Activated CD4-positive, CD25-positive, alpha-beta regulatory T cell treated with anti-CD3 and anti-CD28 coated beads, Interleukin-2, amount 50 U/mL, for 16 hours (primary cell): ENCODE results near the gene PDE7B.

Source experiments
- DNase-seq: peaks from one replicate; pipeline ENCODE4 v3.0.0-alpha.2; 2020; ENCODE audit warnings: low read depth, low spot score

Gene PDE7B

DNA sequence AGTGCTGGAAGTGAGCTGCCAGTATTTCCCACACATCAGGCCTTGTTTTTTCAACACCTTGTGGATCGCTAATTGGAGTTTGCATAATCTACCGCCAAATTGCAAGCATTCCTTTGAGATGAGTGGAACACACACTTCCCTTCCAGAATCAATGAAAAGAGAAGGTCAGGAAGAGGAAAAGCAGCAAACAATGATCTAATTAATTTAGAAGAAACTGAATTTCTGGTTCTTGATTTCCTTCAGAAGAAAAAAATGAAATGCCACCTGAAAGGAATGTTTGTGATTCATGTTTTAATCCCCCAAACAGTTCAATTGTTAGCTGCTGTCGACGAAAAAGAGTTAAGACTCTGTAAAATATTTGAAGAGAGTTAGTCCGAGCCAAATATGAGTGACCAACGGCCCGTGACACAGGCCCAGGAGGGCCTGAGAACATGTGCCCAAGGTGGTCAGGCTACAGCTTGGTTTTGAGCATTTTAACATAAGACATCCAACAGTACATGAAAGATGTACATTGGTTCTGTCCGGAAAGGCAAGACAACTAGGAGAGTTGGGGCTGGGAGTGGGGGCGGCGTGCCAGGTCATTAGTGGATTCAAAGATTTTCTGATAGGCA lies 216.3 kb downstream of the PDE7B start:
- no peak for DNase-seq

DNA sequence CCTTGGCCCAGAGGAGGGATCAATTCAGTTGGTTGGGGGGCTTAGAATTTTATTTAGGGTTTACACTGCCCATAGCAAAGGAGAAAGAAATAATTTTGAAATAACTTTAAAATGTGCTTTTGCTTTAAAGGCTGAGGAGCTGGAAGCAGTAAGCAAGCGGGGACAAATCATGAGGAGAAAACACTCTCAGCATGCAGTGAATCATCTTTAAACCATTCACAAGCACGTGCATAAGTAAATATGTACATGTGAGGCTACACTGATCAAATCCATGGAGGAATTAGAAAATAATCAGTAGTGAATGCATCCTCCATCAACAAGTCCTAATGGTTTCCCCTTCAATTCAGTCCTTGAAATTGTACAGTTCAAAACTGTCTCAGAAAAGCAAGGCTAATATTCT lies 217.6 kb downstream of the PDE7B start:
- no peak for DNase-seq

DNA sequence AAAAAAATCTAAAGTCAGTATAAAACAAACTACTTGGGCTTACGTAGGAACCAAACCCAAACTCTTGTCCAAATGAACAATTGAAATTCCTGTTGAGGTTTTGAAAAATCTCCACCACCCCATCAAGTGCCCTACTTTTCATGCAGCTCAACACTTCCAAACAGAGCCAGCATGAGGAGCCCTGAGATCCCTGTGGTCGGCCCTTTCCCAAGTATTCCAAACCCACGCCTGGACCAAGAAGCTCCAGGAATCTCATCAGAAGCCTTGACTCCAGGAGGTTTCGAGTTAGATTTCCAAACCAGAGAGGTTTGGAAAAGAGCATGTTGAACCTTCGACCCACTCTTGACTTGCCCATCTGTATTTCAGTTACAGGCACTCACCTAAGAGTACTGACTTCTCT lies 219.3 kb downstream of the PDE7B start:
- DNase-seq = no peak

DNA sequence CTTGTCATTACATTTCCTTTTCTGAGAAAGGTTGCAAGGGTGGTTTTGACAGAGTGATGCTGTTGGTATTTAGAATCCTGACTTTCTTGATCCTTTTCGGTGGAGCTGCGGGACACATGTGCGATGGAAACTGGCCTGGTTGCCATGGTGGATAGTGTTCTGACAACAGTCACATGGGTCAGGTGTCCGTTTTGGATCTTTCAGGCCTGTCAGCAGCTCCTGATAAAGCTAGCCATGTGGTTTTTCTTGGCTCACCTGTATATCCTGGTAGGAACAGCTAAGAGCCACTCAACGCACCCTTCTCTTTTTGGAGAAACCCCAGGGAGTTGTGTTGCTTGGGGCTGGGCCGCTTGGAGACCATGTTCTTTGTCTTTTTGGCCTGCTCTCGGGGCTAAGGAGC lies 221.2 kb downstream of the PDE7B start:
- no peak for DNase-seq

DNA sequence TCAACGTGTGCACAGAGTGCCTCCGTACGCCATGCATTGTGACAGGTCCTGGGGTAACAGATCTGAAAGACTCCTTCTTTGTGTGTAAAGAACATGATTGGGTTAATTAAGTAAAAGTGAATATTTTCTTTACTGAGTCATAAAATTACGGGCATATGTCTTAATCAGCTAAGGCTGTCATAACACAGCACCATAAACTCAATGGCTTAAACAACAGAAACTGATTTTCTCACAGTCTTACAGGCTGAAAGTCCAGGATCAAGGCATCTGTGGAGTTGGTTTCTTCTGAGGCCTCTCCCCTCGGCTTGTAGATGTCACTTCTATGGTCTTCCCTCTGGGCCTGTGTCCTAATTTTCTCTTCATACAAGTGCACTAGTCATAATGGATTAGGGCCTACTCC lies 221.7 kb downstream of the PDE7B start:
- no peak for DNase-seq

DNA sequence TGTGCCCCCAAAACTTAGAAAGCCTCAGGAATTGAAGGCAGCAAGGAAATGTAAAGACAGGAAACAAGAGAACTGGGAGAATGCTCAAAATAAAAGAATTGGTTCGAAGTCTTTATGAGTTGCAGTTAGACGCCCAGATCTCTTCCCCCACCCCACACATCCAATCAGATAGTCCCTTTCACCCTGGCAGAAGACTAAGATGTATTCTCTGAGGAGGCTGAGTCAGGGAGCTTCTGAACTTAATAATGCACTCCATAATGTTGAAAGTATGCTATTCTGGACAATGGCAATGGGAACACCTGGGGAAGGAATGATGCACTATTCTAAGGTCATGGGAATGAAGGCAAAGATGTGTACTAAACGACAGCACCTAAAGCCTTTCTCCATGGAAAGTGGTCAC lies 225.0 kb downstream of the PDE7B start:
- no peak for DNase-seq

DNA sequence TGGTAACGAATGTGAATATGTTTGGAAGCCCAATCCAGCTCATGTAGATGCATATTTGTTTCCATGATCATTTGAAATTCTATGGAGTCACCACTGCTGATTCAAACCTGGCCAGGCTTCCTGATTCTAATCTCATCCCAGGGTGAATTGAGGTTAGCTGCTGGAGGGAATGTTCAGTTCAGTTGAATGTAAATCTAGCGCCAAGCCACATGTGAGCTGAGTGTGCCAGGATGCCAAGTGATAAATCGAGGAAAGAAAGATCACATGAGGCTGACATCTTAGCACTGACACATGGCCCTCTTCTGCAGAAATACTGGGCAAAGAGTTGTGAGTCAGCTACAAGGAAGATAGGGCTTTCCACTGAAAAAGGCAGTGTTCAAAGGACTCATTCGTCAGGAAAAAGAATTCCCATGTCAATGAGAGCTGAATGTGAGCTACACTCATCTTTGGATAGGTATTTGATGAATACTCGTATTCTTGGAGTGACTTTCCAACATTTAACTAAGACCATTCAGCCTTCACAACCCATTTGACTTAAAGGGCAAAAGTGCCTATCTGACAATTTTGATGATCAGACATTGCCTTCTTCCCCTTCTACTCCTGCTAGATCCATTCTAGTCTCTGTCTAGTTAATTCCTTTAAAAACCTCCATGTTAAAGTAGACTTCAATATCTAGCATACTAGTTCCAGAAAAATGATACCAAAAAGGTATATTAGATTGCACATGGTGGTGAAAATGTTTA lies 226.5 kb downstream of the PDE7B start:
- no peak for DNase-seq

DNA sequence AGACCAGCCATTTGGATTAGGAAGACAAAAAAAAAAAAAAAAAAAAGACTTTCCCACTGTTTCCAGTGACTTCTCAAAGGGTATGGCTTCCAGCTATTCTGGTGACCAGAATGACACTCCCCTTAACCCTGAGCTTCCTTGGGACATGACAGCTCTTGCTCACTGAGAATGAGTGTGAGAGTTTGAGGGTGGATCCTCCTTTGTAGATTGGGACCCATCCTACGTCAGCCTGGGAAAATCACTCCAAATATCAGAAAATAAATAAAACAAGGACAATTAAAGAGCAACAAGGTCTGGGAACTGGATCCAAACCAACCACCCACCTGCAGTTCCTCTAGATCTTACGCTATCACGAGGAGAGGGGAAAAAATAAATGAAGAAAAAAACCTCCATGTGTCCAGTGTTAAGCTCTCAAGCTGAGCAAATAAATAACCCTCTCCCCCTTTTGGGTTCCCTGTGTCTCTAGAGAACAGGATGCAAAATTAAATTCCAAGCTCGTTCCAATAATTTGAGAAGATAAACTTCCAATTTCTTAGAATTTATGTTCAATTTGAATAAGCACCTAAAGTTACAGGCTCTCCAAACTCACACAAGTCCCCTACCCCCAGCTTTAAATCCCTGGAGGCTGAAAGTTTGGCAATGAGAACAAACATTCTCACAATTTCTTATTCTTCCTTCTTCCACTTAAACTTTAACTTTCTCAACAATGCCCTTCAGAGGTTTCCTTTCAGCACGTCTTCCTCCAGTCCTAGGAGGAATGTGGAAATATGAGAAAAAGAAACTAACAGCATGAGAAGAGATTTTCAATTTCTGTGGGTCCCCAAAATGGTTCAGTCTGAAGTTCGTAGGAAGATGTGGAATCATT lies 228.4 kb downstream of the PDE7B start:
- DNase-seq = no peak

DNA sequence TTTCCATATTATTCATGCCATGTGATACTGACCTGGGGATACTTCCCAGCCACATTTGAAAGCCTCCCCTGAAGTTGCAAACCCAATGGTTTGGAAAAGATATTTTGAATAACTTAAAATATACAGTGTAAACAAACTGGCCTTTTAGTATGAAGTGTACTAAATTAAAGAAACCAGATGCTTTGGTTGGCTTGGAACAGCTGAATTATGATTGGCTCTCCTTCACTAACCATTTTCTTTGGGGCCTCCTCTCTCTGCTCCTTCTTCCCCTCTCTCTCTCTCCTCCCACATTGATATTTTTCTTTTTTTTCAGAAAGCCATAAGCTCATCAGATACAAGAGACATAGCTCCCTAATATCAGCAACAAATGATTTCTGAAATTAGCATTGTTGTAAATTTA lies 232.0 kb downstream of the PDE7B start:
- no peak for DNase-seq

DNA sequence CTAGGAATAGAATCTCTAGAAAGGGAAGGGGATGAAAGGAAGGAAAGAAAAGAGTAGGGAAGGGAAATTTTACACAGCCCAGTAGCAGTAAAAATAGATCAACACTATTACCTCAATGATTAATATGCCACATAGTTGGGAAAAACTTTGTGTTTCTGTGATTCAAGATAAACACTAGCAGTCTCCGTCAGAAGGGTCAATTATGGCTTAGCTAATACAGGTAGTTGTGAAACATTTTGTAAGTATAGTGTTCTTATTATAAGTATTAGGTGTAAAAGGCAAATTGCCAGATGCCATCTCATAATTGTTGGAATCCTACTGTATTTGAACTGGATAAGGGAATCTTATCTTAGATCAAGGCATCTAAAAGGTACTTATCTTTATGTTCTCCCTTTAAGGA lies 232.9 kb downstream of the PDE7B start:
- no peak for DNase-seq

DNA sequence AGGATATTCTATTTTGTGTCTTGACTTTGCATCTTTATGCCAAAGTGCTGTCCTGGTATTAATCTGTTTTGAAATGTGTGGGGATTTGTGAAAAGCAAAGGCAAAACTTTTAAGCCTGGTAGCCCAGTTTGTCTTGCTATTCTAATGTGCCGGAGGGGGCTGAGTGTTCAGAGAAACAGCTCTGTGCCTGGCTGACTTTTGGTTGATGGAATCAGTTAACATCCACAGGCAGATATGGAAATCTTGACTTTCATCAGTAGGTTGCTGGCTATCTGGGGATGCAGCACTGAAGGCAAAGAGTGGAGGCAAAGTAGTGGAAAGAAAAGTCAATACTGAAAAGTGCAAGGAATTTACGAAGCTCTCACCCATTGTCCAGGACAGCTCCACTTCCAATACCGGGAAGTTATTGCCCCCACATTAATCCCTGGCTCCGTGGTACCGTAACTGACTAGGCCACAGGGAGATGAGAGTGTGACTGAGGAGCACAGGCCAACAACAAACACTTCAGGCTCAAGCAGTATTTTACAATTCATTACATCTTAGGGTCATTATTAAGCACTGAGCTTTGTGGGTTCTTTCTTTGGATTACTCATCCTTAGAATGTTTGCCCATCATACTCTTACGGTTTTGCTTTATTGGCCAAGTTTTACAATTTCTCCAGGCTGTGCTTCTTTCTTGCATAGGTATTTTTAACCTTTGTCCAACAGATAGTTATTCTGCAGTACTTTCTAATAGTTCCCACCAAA lies 234.0 kb downstream of the PDE7B start:
- DNase-seq = no peak

DNA sequence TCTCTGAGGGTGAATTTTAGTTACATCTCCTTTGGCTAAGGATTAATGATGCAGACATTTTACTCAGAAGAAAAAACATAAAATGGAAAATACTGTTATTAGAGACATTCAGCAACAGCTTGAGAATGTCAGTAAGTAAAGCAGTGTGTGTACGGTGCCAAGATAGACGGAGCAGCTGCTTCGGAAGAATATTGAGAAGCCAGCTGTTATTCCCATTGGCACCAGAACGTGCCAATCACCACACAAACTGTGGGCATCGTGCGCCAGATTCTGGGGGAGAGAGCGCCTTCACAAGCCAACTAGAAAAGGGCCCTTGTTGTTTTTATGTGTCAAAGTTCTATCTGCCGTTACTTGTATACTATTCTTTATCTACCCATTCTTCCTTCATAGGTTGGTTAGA lies 235.2 kb downstream of the PDE7B start:
- no peak for DNase-seq

DNA sequence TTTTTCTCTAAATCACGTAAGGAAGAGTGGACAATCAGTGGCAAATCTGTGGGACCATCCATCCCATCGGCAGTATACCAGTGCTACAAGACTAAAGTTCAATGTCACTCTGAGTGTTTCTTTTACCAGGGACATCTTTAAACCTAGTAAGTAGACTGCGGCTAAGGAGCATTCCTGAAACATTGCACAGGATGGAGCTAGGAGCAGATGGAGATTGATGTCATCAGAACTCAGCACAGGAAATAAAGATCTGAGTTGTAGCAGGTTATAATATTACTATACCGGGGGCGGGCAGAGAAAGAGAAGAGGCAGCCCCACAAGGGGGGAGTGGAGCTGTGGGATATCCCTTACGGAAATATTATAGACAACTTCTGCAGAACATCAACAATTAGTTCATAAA lies 236.5 kb downstream of the PDE7B start:
- DNase-seq = no peak

DNA sequence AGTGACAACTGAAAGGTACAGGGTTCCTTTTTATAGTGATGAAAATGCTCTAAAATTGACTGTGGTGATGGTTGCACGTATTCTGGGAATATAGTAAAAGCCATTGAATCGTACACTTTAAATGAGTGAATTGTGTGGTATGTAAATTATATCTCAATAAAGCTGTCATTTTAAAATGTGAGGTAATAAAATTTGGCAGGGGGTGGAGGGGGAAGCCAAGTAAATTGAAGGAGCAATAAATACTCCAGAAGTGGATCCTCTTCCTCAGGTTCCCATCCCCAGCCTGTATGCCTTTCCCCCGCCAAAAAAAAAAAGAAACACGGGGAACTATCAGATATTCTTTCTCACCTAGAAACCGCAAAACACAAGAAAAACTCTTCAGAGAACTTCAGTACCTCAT lies 237.2 kb downstream of the PDE7B start:
- no peak for DNase-seq

DNA sequence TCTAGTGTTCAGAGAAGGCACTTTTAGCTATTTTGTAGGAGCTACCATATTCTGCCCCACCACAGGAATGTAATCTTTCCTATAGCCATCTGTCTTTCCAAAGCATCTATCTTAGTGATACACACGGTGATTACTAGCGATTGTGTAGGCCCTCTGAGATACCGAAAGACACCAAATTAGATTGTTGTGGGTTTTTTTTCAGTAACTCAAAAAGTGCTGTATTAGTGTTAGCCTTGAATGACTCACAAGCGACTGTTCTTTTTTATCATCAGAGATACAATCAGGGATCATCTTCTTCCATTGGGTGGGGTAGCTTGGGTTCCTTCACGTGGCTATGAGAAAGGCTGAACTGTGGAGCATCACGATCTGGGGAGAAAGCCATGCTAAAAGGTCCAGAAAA lies 238.4 kb downstream of the PDE7B start:
- DNase-seq = no peak

DNA sequence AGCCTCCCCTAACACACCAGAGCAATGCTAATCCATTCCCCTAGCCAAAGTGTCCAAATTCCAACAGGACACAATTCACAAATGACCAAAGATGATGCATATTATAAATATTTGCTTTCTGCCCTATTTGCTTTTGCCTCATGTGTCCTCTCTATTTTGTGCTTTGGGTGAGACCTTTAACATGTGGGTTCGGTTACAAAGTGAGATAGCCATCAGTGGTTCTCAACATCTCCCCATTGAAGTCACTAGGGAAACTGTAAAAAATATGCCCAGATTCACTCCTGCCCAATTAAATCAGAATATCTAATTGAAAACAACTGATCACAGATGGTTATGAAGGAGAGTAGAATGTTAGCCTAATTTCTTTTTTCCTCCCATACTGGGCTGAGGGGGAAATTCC lies 239.4 kb downstream of the PDE7B start:
- DNase-seq = no peak

DNA sequence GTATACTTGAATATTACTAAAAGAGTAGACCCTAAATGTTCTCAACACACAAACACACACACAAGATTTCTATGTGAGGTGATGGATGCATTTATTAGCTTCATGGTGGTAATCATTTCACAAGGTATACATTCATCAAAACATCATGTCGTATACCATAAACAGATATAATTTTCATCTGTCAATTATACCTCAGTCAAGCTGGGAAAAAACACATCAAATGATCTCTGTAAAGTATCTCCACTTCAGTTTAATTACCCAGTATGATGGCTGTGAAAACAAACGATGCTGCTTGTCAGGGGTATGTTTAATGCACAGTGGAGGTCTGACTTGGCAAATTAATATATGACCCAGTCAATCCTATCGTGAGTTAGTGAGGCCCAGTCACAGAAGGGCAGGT lies 241.4 kb downstream of the PDE7B start:
- DNase-seq = no peak

DNA sequence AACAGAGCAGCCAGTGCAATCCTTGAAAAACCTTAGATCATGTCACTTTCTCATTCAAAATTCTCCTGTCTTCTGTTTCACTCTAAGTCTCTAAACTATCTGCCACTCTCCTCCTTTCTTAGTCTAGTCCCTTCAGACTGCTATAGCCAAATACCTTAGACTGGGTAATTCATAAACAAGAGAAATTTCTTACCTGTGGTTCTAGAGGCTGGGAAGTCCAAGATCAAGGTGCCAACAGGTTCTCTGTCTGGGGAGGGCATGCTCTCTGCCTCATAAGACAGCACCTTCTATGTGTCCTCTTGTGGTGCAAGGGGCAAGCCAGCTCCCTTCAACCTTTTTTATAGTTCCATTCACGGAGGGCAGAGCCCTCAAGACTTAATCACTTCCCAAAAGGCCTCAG lies 242.3 kb downstream of the PDE7B start:
- DNase-seq = no peak

DNA sequence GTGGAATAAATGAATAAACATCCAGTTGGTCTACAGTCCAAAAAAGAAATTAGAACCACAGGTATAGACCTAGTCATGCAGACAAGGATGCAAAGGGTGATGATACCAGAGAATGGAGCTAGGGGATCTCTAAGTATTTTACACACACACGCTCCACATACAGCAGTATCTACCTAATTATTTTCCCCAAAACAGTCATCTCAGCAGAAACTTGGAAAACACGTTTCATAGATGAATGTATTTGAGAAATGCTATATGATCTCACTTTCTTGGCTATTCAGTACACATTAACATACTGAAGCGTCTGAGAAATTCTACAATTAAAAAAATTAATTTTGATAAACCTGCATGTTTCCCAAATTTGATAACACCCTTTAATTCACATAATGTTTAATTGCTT lies 243.3 kb downstream of the PDE7B start:
- no peak for DNase-seq

DNA sequence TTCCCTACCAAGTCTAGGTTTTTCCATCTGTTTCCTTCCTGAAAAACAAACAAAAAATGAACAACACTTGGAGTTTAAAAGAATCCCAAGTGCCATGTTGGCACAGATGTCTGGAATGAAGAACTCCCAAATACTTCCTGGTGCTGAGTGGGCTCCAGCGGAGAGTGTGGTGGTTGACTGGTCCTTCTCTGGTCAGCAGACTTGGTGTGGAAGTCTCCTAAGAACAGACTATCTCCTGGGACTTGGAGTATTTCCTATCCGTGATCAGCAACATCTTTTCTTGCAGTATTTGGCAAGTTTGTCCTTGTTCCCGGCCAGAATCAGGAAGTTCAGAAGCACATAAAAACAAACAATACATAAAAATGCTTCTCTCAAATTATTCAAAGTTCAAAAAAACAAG lies 244.5 kb downstream of the PDE7B start:
- no peak for DNase-seq

DNA sequence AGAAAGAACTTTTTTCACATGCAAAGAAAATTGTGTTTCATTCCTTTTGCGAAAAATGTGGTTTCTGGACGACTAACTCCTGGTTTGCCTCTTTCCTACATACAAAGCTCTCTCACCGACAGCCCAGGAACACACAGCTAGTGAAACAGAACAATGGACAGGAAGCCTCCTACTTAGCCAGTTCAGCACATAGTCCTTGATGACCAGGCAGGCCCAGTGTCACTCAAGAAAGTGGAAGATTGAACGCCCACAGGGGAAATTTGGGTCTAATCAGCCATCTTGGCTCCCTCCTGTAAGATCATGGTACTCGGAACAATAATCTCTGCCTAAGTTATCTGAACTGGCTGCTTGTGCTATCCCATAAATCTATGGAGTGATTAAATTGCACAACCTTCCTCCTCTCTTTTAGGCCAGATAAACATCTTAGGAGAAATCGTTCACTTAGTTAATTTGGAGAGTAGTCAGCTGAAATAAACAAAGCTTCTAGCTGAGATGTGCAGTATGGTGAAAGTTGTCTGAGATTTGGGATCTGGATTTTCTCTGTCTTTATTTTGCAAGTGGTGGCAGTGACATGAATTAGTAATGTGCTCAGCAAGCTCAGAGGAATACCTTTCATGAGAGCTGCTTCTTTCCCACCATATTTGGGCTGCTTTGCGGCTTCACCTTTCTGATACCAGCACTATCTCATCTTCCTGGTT lies 251.6 kb downstream of the PDE7B start:
- no peak for DNase-seq
